HEK293 (cell line): ENCODE data around the gene IL17RC.
A peak's percentile ranks its signal among the peaks of the same experiment; 100 is the strongest.

Experiments used
- CTCF ChIA-PET: fragments of 350-600 bp; formaldehyde crosslinking; extraction: SDS; loops from one replicate; lab custom pipeline; 2021; ENCODE audit warnings: antibody characterized with exemption; lab: Yijun Ruan, JAX
- POLR2A ChIA-PET: fragments of 300-600 bp; formaldehyde crosslinking; extraction: SDS; loops from one replicate; lab custom pipeline; 2020; ENCODE audit warnings: antibody characterized with exemption, inconsistent platforms; lab: Yijun Ruan, JAX
- H3K27ac ChIP-seq: fragments of 200-500 bp; sonication (Bioruptor generic); 2 replicates; pipeline ENCODE4 v1.5.1; 2014; ENCODE audit warnings: low read depth, low read length, control low read depth, inconsistent platforms; ENCODE audit errors: extremely low read depth
- H3K36me3 ChIP-seq, 2 experiments: fragments of 200-500 bp in 1 of 2; sonication (Bioruptor generic) in 1 of 2; 1 replicate in 1 of 2; 2 replicates in 1 of 2; pipeline ENCODE4 v1.5.1; 2014 to 2017; ENCODE audit warnings: inconsistent platforms in 2 of 2, low read length in 2 of 2; ENCODE audit not compliant: control insufficient read depth in 2 of 2, insufficient read depth in 1 of 2
- H3K4me1 ChIP-seq: fragments of 200-500 bp; sonication (Bioruptor generic); 2 replicates; pipeline ENCODE4 v1.5.1; 2014; ENCODE audit warnings: mild to moderate bottlenecking, low read length, inconsistent platforms; ENCODE audit not compliant: control insufficient read depth, insufficient read depth
- H3K4me3 ChIP-seq: 2 replicates; pipeline ENCODE4 v1.5.1; 2011; ENCODE audit warnings: low read depth, mild to moderate bottlenecking, control low read depth, low read length, moderate library complexity
- H3K9me3 ChIP-seq: fragments of 200-500 bp; sonication (Bioruptor generic); 2 replicates; pipeline ENCODE4 v1.5.1; 2014; ENCODE audit warnings: low read depth, low read length, inconsistent platforms; ENCODE audit not compliant: control insufficient read depth, insufficient read depth
- GLIS1 ChIP-seq: fragments of 450-650 bp; formaldehyde crosslinking; IDR thresholded peaks from 2 replicates; pipeline ENCODE4 v1.5.1; 2016; ENCODE audit warnings: missing biosample characterization, missing genetic modification characterization
- KLF9 ChIP-seq: fragments of 450-650 bp; formaldehyde crosslinking; IDR thresholded peaks from 2 replicates; pipeline ENCODE4 v1.5.1; 2016; ENCODE audit warnings: missing biosample characterization, missing genetic modification characterization, low read depth
- ZBTB20 ChIP-seq: fragments of 450-650 bp; formaldehyde crosslinking; IDR thresholded peaks from 2 replicates; pipeline ENCODE4 v1.5.1; 2016; ENCODE audit warnings: missing biosample characterization, missing genetic modification characterization
- ZNF140 ChIP-seq: fragments of 450-650 bp; formaldehyde crosslinking; IDR thresholded peaks from 2 replicates; pipeline ENCODE4 v1.5.1; 2016; ENCODE audit warnings: missing biosample characterization, missing genetic modification characterization
- ZNF16 ChIP-seq: fragments of 450-650 bp; formaldehyde crosslinking; IDR thresholded peaks from 2 replicates; pipeline ENCODE4 v1.5.1; 2016; ENCODE audit warnings: low read depth, missing biosample characterization, missing genetic modification characterization
- ZNF324 ChIP-seq: fragments of 450-650 bp; formaldehyde crosslinking; IDR thresholded peaks from 2 replicates; pipeline ENCODE4 v1.5.1; 2016; ENCODE audit warnings: missing biosample characterization, missing genetic modification characterization
- ZNF571 ChIP-seq: fragments of 450-650 bp; formaldehyde crosslinking; IDR thresholded peaks from 2 replicates; pipeline ENCODE4 v1.5.0; 2017; ENCODE audit warnings: missing biosample characterization, missing genetic modification characterization
- ZNF768 ChIP-seq: fragments of 450-650 bp; formaldehyde crosslinking; IDR thresholded peaks from 2 replicates; pipeline ENCODE4 v1.5.1; 2018; ENCODE audit warnings: missing biosample characterization, mild to moderate bottlenecking, missing genetic modification characterization
- TF ChIP-seq, protein P1 (sequence below): fragments of 450-650 bp; IDR thresholded peaks from 2 replicates; pipeline ENCODE4 v1.5.1; 2018; ENCODE audit warnings: missing biosample characterization, mild to moderate bottlenecking, missing genetic modification characterization
- TF ChIP-seq, protein P2 (sequence below): fragments of 450-650 bp; formaldehyde crosslinking; IDR thresholded peaks from 2 replicates; pipeline ENCODE4 v1.5.1; 2016; ENCODE audit warnings: missing biosample characterization, missing genetic modification characterization
- TF ChIP-seq, protein P3 (sequence below): fragments of 450-650 bp; formaldehyde crosslinking; IDR thresholded peaks from 2 replicates; pipeline ENCODE4 v1.5.1; 2016; ENCODE audit warnings: missing biosample characterization, missing genetic modification characterization
- TF ChIP-seq, protein P4 (sequence below): fragments of 450-650 bp; formaldehyde crosslinking; IDR thresholded peaks from 2 replicates; pipeline ENCODE4 v1.5.1; 2016; ENCODE audit warnings: missing biosample characterization, missing genetic modification characterization

IL17RC gene

DNA sequence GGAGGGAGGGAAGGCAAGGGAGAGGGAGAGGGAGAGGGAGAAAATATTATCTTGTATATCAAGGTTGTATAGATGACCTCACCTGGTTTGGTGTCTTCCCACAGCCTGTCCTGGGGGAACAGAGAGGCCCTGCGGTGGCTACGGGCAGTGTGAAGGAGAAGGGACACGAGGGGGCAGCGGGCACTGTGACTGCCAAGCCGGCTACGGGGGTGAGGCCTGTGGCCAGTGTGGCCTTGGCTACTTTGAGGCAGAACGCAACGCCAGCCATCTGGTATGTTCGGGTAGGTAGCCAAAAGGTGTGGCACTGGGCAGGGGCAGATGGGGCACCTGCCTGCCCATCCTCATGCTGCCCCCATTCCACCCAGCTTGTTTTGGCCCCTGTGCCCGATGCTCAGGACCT is 23.8 kb downstream of the IL17RC start:
- no peak overlapping the region for H3K4me3 ChIP-seq
- H3K9me3 ChIP-seq, result no peaks in the 10 kb centered on the region
- TF ChIP-seq, protein P1, sequence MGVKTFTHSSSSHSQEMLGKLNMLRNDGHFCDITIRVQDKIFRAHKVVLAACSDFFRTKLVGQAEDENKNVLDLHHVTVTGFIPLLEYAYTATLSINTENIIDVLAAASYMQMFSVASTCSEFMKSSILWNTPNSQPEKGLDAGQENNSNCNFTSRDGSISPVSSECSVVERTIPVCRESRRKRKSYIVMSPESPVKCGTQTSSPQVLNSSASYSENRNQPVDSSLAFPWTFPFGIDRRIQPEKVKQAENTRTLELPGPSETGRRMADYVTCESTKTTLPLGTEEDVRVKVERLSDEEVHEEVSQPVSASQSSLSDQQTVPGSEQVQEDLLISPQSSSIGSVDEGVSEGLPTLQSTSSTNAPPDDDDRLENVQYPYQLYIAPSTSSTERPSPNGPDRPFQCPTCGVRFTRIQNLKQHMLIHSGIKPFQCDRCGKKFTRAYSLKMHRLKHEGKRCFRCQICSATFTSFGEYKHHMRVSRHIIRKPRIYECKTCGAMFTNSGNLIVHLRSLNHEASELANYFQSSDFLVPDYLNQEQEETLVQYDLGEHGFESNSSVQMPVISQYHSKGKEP, result no peak
- TF ChIP-seq, protein P2, sequence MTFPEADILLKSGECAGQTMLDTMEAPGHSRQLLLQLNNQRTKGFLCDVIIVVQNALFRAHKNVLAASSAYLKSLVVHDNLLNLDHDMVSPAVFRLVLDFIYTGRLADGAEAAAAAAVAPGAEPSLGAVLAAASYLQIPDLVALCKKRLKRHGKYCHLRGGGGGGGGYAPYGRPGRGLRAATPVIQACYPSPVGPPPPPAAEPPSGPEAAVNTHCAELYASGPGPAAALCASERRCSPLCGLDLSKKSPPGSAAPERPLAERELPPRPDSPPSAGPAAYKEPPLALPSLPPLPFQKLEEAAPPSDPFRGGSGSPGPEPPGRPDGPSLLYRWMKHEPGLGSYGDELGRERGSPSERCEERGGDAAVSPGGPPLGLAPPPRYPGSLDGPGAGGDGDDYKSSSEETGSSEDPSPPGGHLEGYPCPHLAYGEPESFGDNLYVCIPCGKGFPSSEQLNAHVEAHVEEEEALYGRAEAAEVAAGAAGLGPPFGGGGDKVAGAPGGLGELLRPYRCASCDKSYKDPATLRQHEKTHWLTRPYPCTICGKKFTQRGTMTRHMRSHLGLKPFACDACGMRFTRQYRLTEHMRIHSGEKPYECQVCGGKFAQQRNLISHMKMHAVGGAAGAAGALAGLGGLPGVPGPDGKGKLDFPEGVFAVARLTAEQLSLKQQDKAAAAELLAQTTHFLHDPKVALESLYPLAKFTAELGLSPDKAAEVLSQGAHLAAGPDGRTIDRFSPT (tag by site-specific recombination), result 0 out of 2 replicates have a peak, but pooled peaks have one; percentile 18
- peaks cover 6 to 63% of the 10 kb centered on the region in 2 experiments; a peak in 2 of 3 replicates for H3K36me3 ChIP-seq
- no peaks in the 10 kb centered on the region for H3K4me1 ChIP-seq
- H3K27ac ChIP-seq, result no peak overlapping the region
- CTCF ChIA-PET, result no interaction called here
- POLR2A ChIA-PET, result no interaction called here

DNA sequence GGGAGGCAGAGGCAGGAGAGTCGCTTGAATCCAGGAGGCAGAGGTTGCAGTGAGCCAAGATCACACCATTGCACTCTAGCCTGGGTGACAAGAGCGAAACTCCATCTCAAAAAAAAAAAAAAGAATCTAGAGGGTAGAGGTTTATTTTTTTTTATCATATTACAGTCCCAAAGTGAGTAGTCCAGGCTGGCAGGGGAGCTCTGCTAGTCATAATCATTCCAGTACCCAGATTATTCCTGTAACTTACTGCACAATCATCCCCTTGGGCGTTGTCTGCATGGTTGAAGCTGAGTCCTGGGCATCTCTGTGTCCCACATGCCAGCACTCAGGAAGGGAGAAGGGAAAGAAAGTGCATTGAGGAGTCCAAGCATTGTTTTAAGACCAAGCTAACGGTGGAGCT is 25.3 kb downstream of the IL17RC start:
- Histone ChIP-seq H3K9me3 (no peaks in the 10 kb centered on the region), H3K36me3 (peaks cover 0 to 53% of the 10 kb centered on the region in 2 experiments; a peak in 1 of 3 replicates), H3K4me3 (no peak overlapping the region), H3K4me1 (no peaks in the 10 kb centered on the region), H3K27ac (no peak overlapping the region)
- ChIA-PET POLR2A (interaction anchor here (1.2 to 4.0 kb wide), 3 partner anchors 9 to 35 kb away, joined by 3 to 23 read pairs (median 4); partner anchors contain the start of genes CRELD1 and PRRT3), CTCF (interaction anchor here (0.6 to 1.6 kb wide), 5 partner anchors 9 to 1485 kb away, joined by 3 to 6 read pairs (median 4); partner anchors contain the start of gene CRELD1)
- TF ChIP-seq ZNF324 (no peak), GLIS1 (tag by site-specific recombination) (no peak), KLF9 (tag by site-specific recombination) (no peak), ZNF16 (tag by site-specific recombination) (no peak), ZNF571 (tag by site-specific recombination) (no peak), ZNF768 (tag by site-specific recombination) (no peak), ZBTB20 (peak; percentile 32; the same call in 1 of the 2 replicates), ZNF140 (tag by site-specific recombination) (no peak)
- TF ChIP-seq, protein P3, sequence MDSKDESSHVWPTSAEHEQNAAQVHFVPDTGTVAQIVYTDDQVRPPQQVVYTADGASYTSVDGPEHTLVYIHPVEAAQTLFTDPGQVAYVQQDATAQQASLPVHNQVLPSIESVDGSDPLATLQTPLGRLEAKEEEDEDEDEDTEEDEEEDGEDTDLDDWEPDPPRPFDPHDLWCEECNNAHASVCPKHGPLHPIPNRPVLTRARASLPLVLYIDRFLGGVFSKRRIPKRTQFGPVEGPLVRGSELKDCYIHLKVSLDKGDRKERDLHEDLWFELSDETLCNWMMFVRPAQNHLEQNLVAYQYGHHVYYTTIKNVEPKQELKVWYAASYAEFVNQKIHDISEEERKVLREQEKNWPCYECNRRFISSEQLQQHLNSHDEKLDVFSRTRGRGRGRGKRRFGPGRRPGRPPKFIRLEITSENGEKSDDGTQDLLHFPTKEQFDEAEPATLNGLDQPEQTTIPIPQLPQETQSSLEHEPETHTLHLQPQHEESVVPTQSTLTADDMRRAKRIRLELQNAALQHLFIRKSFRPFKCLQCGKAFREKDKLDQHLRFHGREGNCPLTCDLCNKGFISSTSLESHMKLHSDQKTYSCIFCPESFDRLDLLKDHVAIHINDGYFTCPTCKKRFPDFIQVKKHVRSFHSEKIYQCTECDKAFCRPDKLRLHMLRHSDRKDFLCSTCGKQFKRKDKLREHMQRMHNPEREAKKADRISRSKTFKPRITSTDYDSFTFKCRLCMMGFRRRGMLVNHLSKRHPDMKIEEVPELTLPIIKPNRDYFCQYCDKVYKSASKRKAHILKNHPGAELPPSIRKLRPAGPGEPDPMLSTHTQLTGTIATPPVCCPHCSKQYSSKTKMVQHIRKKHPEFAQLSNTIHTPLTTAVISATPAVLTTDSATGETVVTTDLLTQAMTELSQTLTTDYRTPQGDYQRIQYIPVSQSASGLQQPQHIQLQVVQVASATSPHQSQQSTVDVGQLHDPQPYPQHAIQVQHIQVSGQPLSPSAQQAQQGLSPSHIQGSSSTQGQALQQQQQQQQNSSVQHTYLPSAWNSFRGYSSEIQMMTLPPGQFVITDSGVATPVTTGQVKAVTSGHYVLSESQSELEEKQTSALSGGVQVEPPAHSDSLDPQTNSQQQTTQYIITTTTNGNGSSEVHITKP (tag by site-specific recombination), result peak; percentile 94
- TF ChIP-seq, protein P4, sequence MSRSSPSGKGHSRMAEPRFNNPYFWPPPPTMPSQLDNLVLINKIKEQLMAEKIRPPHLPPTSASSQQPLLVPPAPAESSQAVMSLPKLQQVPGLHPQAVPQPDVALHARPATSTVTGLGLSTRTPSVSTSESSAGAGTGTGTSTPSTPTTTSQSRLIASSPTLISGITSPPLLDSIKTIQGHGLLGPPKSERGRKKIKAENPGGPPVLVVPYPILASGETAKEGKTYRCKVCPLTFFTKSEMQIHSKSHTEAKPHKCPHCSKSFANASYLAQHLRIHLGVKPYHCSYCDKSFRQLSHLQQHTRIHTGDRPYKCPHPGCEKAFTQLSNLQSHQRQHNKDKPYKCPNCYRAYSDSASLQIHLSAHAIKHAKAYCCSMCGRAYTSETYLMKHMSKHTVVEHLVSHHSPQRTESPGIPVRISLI, result no peak
